CD4-positive, alpha-beta T cell treated with Interleukin-6 for 4 hours (primary cell): ENCODE data around the gene TEX52.
A peak's percentile ranks its signal among the peaks of the same experiment; 100 is the strongest.
"Not testable (repeated sequence)": the region's sequence is repeated elsewhere in the genome, so short reads cannot be mapped to it uniquely, and the experiment has no call there.

Experiments used
- DNase-seq: peaks from one replicate; pipeline ENCODE4 v3.0.0-alpha.2; 2020; ENCODE audit warnings: mixed read lengths

Gene TEX52

GRCh38 chr12:2857021-2857431 is at the start of gene TEX52:
Gene TEX52, minus strand, starts transcription at chr12:2857039. Its CDS starts 13 bp downstream, at chr12:2857026.
- no peak for DNase-seq

- no peak for DNase-seq
Measured at GRCh38 chr12:2904260-2904659, 47.4 kb upstream of the TEX52 start.

- DNase-seq = no peak
Measured at GRCh38 chr12:2902272-2902880, 45.5 kb upstream of the TEX52 start.

GRCh38 chr12:2900642-2901041 is 43.8 kb upstream of the TEX52 start:
- DNase-seq = no peak

GRCh38 chr12:2897418-2897817 is 40.6 kb upstream of the TEX52 start:
- no peak for DNase-seq

- DNase-seq = no peak
Measured at GRCh38 chr12:2895511-2895910, 38.7 kb upstream of the TEX52 start.

- no peak for DNase-seq
Measured at GRCh38 chr12:2895051-2895451, 38.2 kb upstream of the TEX52 start.

GRCh38 chr12:2893007-2893406 is 36.2 kb upstream of the TEX52 start:
- no peak for DNase-seq

- no peak for DNase-seq
Measured at GRCh38 chr12:2892246-2892645, 35.4 kb upstream of the TEX52 start.

GRCh38 chr12:2891240-2892053 is 34.6 kb upstream of the TEX52 start:
- peak; percentile 43 for DNase-seq

- DNase-seq = peak; percentile 98
Measured at GRCh38 chr12:2890388-2891239, 33.8 kb upstream of the TEX52 start, which contains the start of gene TULP3. Gene TULP3, plus strand, starts transcription at chr12:2890891. Its CDS starts 57 bp downstream, at chr12:2890948.

GRCh38 chr12:2890001-2890387 is 33.2 kb upstream of the TEX52 start:
- no peak for DNase-seq

GRCh38 chr12:2886768-2887450 is 30.1 kb upstream of the TEX52 start:
- no peak for DNase-seq

- no peak for DNase-seq
Measured at GRCh38 chr12:2884810-2885209, 28.0 kb upstream of the TEX52 start.

GRCh38 chr12:2879853-2880252 is 23.0 kb upstream of the TEX52 start:
- DNase-seq = no peak

- peak; percentile 13 for DNase-seq
Measured at GRCh38 chr12:2877953-2878732, 21.3 kb upstream of the TEX52 start.

GRCh38 chr12:2877047-2877952 is 20.5 kb upstream of the TEX52 start, which contains the start of the genes FOXM1 and RHNO1:
Gene FOXM1, minus strand, starts transcription at chr12:2877174. Its CDS starts 2,696 bp downstream, at chr12:2874478.
Gene RHNO1, plus strand, starts transcription at chr12:2877223. Its CDS starts 8,144 bp downstream, at chr12:2885367.
- DNase-seq = peak; percentile 87

- no peak for DNase-seq
Measured at GRCh38 chr12:2876431-2877046, 19.7 kb upstream of the TEX52 start.

- not testable (repeated sequence) for DNase-seq
Measured at GRCh38 chr12:2868986-2869632, 12.3 kb upstream of the TEX52 start.

GRCh38 chr12:2864198-2864597 is 7.4 kb upstream of the TEX52 start:
- no peak for DNase-seq
